Esophagus muscularis mucosa (tissue), 4 donors: ENCODE data around the gene HSPA6. TPM values are rescaled to one million over a fixed set of nuclear protein-coding genes. Genes with fewer than 3 reads are reported as not detected.
"Not testable (repeated sequence)": the region's sequence is repeated elsewhere in the genome, so short reads cannot be mapped to it uniquely, and the experiment has no call there.

Experiments used
- DNase-seq: peaks from one replicate; pipeline ENCODE4 v3.0.0-alpha.2; 2017; ENCODE audit errors: extremely low spot score
- H3K27ac ChIP-seq, 4 donors: fragments of 200-600 bp; sonication (generic); replicated peaks in 1 of 4; 1 replicate in 3 of 4; 2 replicates in 1 of 4; pipeline ENCODE4 v1.5.1; 2016 to 2019; ENCODE audit warnings: mild to moderate bottlenecking in 1 of 4
- H3K27me3 ChIP-seq, 4 donors: fragments of 200-600 bp; sonication (generic); one replicate each; pipeline versions ENCODE4 v1.5.1 to v1.6.0; 2016 to 2019
- H3K36me3 ChIP-seq, 4 donors: fragments of 200-600 bp; sonication (generic); one replicate each; pipeline ENCODE4 v1.5.1; 2016 to 2019
- H3K4me1 ChIP-seq, 4 donors: fragments of 200-600 bp; sonication (generic); one replicate each; pipeline ENCODE4 v1.5.1; 2016 to 2019
- H3K4me3 ChIP-seq, 4 donors: fragments of 200-600 bp; sonication (generic); 1 replicate in 2 of 4; 2 replicates in 2 of 4; pipeline ENCODE4 v1.5.1; 2016 to 2019; ENCODE audit warnings: mild to moderate bottlenecking in 4 of 4, moderate library complexity in 1 of 4
- H3K9me3 ChIP-seq, 4 donors: fragments of 200-600 bp; sonication (generic); 1 replicate in 3 of 4; 2 replicates in 1 of 4; pipeline ENCODE4 v1.5.1; 2016 to 2019
- WGBS: methylation state at CpG from one replicate; pipeline ENCODE4 v1.1.5; 2018; 5-methylcytosine and 5-hydroxymethylcytosine counted together
- intact Hi-C: fragments of 100-400 bp; cut with DNase I; formaldehyde crosslinking; loops from one replicate; pipeline ENCODE4 v1.15.1; 2023
- total RNA-seq, 4 donors: library from RNA; depleted of rRNA; stranded (reverse); fragments of >200 nt; gene quantifications; one replicate each; pipeline versions ENCODE4 v1.1.0 to v1.2.1, GENCODE V29; 2016

Gene HSPA6
- total RNA-seq, 4 donors from 2014 or later: 1.8 to 6.5 (median 3.3) TPM

DNA sequence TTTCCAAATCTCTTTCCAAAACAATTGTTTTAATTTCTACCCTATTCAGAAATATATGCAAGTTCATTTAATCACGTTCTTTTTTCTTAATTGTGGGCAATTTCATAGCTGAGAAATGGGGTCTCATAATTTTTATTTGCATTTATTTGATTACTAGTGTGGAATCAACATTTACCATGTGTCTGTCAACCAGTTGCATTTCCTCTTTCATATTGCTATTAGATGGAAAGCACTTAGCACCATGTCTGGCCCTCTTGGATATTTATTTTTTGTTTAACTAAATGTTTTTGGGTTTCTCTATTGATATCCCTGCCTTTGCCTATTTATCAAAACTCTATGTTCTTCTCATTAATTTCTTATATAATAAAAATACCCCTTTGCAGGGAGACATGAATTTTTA, 39.2 kb downstream of the HSPA6 start:
- intact Hi-C loops: loop anchor here (10.0 kb wide), 1 partner anchor 181 kb away; the partner anchor contains the start of gene DUSP12
- not testable (repeated sequence) for H3K9me3 ChIP-seq, H3K27ac ChIP-seq, H3K4me1 ChIP-seq, H3K36me3 ChIP-seq, H3K4me3 ChIP-seq, H3K27me3 ChIP-seq, DNase-seq
- 68% methylated on average over 1 of the region's 1 CpG for WGBS

- intact Hi-C loops: loop anchor here (10.0 kb wide), 1 partner anchor 178 kb away; the partner anchor contains the start of gene DUSP12
- 100% methylated on average over 1 of the region's 3 CpGs for WGBS
- H3K9me3 ChIP-seq, H3K36me3 ChIP-seq, H3K4me3 ChIP-seq, H3K27me3 ChIP-seq, H3K4me1 ChIP-seq, H3K27ac ChIP-seq, DNase-seq: not testable (repeated sequence)
These were observed 42.2 kb downstream of the HSPA6 start for GRCh38 chr1:161566602-161566960.

GRCh38 chr1:161571703-161572102, 47.4 kb downstream of the HSPA6 start:
- H3K27me3 ChIP-seq, H3K9me3 ChIP-seq, H3K4me3 ChIP-seq, intact Hi-C loops, DNase-seq, H3K27ac ChIP-seq, H3K4me1 ChIP-seq, H3K36me3 ChIP-seq: not testable (repeated sequence)
- WGBS: no CpG with 5 or more reads among the region's 8 CpGs

Other genes starting within 250 kb of the HSPA6 start
- gene MPZ, start 214.6 kb upstream of the HSPA6 start, total RNA-seq: 10 to 100 TPM in 3 of 4 donors, 1 to 10 TPM in 1; 7.5 to 18.4 (median 17.6) TPM
- 10 to 100 TPM; 18.7 to 64.8 (median 30.1) TPM for gene SDHC, start 210.2 kb upstream of the HSPA6 start, total RNA-seq
- not detected for gene CFAP126, start 156.7 kb upstream of the HSPA6 start, total RNA-seq
- gene FCGR2A, start 19.1 kb upstream of the HSPA6 start, total RNA-seq: 10 to 100 TPM; 19.0 to 89.0 (median 31.2) TPM
- 10 to 100 TPM in 2 of 4 donors, 1 to 10 TPM in 2; 7.6 to 18.7 (median 10.2) TPM for gene FCGR3A, start 25.3 kb downstream of the HSPA6 start, total RNA-seq
- gene FCGR3B, start 106.6 kb downstream of the HSPA6 start, total RNA-seq: 1 to 10 TPM in 2 of 4 donors, under 1 TPM in 1, not detected in 1; 0.17 to 5.0 (median 2.1) TPM
- 10 to 100 TPM; 12.7 to 39.8 (median 27.0) TPM for gene FCGR2B, start 138.6 kb downstream of the HSPA6 start, total RNA-seq
- under 1 TPM in 2 of 4 donors, not detected in 2; 0.33 to 0.75 TPM for gene FCRLA, start 182.7 kb downstream of the HSPA6 start, total RNA-seq
- gene FCRLB, start 197.0 kb downstream of the HSPA6 start, total RNA-seq: 1 to 10 TPM in 1 of 4 donors, under 1 TPM in 2, not detected in 1; 0.34 to 1.3 (median 0.65) TPM
- gene DUSP12, start 225.2 kb downstream of the HSPA6 start, total RNA-seq: 10 to 100 TPM; 12.5 to 26.1 (median 22.8) TPM
- gene ATF6, start 241.8 kb downstream of the HSPA6 start, total RNA-seq: 10 to 100 TPM; 24.5 to 30.6 (median 27.4) TPM